GM18951 (cell line): ENCODE measurements around the gene MCF2L.

Source experiments
- POLR2A ChIP-seq: IDR thresholded peaks from 4 replicates; pipeline ENCODE4 v1.6.1; 2011; ENCODE audit warnings: mild to moderate bottlenecking; ENCODE audit not compliant: insufficient read length, insufficient read depth; ENCODE audit errors: extremely low read depth
- in situ Hi-C: fragments of 300-500 bp; cut with MboI; formaldehyde crosslinking; loops from one replicate; pipeline ENCODE4 v1.12.0; 2022; ENCODE audit warnings: low sequenced_read_pairs, mixed read lengths, inconsistent platforms; ENCODE audit not compliant: unreplicated experiment

The MCF2L gene

DNA sequence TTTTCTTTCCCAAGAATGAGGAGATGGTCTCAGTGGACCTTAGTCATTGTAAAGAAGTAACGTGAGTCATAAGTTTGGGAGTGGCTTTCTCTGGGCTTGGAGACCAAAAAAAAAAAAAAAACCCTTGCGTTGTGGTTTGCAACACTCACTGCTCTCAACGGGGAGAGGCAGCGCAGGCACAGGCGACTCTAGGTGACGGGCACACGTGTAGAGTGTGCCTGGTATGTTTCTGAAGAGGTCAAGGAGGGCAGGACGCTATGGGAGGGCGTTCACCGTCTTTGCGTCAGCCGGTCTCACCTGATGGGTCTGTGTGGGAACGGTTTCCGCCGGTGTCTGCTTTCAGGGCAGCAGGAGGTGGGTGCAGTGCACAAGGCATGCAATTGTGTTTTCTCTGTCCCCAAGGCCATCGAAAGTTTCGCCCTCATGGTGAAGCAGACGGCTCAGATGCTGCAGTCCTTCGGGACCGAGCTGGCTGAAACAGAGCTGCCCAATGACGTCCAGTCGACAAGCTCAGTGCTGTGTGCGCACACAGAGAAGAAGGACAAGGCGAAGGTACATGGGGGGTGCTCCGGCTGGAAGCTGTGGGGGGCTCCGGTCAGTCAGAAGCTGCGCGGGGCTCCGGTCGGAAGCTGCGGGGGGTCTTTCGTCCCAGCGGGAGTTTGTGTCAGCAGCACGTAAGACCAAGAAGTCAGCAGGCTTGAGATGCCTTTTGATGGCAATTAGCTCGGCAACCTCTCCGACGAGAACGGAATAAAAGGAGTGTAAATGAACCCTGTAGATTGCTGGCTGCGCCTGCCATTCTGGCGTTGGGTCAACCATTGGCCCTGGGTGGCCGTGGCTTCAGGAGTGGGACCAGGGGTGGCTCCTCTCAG, 95.8 kb downstream of the MCF2L start:
- in situ Hi-C loops = no loop called here

DNA sequence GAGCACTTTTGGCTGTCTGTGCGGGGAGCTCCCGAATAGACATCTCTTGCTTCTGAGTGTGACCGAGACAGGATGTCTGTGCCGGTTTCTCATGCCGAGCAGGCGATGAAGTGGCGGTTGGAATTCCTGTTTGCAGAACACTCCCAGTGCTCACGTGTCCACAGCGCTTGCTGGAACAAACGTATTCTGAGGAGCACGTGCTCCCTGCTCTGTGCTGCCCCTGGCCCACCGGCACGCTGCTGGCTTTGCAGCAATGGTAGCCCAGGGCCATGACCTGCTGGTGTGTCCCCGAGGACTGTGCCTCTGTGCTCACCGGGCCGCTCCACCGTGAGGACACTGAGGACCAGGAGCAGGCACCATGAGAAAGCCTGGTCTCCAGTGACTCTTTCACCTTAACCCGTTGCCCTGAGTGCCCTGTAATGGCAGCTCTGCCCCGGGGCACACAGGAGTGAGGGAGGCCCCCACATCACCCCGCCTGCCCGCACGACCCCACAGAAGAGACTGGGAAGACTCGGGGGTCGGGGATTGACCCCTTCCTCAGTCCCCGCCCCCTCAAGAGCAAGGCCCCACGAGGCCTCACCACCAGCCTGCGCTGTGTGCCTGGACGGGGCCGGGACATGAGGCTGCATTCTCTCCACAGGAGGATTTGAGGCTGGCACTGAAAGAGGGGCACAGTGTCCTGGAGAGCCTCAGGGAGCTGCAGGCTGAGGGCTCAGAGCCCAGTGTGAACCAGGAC, 96.6 kb downstream of the MCF2L start:
- TF ChIP-seq POLR2A = no peak
- in situ Hi-C loops = no loop called here

More for the DNA sequence above, 95.8 kb downstream of the MCF2L start:
- TF ChIP-seq POLR2A = no peak

DNA sequence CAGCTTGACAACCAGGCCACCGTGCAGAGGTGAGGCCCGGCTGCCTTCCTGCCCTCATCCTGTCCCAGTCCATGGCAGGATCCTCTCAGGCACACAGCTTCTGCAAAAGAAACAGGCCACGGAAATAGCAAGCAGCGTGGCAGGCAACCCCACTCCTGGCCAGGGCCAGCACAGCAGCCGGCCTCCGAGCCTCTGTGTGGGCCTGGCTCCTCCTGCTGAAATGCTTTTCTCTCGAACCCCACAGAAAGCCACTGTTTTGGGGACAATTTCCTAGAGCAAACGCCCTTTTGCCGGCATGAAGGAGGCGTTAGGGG, 97.1 kb downstream of the MCF2L start:
- in situ Hi-C loops = no loop called here
- no peak for TF ChIP-seq POLR2A

DNA sequence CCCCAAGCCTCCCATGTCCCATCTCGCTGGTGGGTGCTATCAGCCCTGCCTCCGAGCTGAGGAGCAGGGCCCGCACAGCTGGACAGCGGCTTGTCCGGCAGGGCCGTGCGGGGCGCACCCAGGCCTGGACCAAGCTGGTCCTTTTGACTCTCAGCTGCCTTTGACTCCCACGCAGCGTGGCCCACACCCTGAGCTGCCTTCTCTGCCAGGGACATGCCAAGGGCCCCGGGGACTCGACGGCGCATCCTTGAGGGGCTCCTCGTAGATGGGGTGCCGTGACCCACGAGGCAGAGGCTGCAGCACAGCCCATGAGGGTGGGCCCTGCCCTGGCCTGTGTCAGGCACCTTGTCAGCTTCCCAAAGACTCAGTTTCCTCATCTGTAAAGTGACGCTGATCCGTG, 97.7 kb downstream of the MCF2L start:
- in situ Hi-C loops = no loop called here
- TF ChIP-seq POLR2A = no peak

DNA sequence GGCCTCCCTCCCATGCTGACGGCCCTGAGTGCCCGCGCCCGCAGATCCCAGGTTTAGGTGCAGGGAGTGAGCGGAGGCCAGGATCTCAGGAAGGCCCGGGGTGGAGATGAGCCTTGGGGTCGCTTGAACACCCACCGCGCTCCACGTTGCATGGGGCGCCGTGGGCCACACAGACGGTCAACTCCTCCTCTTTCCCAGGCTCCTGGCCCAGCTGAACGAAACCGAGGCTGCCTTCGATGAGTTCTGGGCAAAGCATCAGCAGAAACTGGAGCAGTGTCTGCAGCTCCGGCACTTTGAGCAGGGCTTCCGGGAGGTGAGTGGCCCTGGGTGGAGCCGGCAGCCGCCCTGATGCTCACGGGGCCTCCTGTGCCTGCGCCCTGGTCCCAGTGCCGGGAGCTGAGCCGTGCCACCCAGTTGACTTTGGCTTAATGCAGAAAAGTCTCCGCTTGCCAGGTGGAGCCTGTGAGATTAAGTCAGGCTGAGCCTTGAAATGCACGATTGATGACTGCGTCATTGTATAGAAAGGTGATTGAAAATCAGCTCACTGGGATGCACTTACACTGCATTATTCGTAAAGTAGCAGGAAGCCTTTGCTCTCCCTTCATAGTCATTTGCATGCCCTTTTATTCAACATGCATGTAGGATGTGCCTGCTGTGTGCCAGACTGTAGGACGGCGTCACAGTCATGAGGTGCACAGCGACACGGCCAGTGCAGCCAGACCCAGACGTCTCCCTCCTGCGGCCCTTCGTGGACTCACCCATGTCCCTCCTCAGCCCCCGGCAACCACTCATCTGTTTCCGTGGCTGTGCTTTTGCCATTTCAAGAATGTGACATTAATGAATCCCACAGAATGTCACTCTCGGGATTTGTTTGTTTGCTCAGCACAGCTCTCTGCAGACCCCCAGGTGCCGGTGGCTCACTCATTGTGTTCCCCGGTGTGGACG, 101.1 kb downstream of the MCF2L start:
- TF ChIP-seq POLR2A = no peak
- in situ Hi-C loops = no loop called here

DNA sequence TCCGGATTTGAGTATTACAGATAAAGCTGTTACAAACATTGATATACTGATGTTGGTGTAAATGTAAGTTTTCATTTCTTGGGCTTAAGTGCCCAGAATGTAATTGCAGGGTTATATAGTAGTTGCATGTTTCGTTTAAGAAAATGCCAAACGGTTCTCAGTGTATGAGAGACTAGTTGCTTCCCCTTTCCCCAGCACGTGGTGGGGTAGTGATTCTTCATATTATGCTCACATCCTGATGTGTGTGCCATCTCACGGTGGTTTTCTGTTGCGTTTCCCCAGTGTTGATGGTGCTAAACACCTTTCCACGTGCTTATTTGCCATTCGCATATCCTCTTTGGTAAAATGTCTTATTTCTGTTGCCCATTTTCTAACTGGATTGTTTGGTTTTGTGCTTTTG, 101.8 kb downstream of the MCF2L start:
- in situ Hi-C loops = no loop called here
- no peak for TF ChIP-seq POLR2A

DNA sequence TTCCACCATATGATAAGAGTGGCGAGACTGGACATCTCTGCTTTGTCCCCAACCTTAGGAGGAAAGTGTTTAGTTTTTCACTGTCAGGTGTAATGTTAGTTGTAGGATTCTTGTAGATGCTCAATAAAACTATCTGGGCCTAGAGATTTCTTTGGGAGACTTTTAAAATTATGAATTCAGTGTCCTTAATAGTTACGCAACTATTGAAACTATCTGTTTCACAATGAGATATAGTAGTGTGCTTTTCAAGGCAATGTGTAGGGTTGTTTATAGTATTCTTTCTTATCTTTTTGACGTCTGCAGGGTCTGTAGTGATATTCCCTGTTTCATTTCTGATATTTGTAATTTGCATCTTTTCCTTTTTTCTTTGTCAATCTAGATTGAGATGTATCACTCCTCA, 103.4 kb downstream of the MCF2L start:
- in situ Hi-C loops = no loop called here
- no peak for TF ChIP-seq POLR2A

DNA sequence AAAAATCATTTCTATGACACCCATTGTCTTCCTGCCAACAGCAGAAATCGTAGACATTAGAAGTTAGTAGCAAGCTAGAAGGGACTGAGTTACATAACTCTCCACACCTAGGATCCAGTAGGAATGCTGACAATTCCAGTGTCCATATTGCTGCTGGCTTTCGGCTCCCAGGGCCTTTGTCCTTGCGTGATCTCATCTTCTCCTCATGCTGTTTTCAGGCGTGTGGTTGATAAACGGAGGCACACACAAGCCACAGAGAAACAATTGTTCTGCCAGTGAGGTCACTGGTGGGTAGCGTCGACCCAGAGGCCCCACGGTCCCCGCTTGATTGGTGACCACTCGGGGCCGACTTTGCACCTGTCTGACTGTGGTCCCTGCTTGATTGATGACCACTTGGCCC, 104.9 kb downstream of the MCF2L start:
- in situ Hi-C loops = no loop called here
- TF ChIP-seq POLR2A = no peak

DNA sequence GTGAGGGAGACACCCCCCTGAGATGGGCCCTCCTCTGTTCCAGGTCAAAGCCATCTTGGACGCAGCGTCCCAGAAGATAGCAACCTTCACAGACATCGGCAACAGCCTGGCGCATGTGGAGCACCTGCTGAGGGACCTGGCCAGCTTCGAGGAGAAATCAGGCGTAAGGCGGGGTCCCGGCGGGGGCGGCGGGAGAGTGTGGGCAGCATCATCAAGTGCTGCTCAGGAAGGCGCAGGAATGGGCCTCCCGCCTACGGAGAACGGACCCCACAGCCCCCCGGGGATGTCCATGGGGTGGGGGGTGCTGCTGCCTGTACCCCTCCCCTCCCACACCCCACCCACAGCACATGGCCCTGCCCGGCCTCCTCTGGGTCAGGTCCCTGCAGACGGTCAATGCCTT, 105.4 kb downstream of the MCF2L start:
- in situ Hi-C loops = no loop called here
- TF ChIP-seq POLR2A = no peak

DNA sequence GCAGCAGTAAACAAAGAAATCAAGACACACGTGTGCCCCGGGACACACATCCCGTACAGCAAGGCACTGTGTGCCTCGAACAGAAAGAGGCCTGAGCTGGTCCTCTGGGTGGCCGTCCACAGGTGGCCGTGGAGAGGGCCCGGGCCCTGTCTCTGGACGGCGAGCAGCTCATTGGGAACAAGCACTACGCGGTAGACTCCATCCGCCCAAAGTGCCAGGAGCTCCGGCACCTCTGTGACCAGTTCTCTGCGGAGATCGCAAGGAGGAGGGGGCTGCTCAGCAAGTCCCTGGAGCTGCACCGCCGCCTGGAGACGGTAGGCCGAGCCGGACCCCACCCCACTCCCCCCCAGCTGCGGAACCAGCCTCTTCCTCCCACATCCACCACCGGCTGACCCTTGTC, 105.9 kb downstream of the MCF2L start:
- TF ChIP-seq POLR2A = no peak
- in situ Hi-C loops = no loop called here

DNA sequence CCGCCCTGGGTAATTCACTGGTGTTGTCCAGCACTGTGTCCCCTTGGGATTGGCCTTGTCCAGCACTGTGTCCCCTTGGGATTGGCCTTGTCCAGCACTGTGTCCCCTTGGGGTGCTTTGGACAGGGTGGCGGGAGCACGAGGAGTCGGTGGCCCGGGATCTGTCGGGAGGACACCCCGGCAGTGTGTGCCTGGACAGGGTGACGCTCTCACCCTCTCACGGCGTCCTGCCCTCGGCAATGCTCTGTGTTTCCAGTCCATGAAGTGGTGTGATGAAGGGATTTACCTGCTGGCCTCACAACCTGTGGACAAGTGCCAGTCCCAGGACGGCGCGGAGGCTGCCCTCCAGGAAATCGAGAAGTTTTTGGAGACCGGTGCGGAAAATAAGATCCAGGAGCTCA, 106.7 kb downstream of the MCF2L start:
- TF ChIP-seq POLR2A = no peak
- in situ Hi-C loops = no loop called here

DNA sequence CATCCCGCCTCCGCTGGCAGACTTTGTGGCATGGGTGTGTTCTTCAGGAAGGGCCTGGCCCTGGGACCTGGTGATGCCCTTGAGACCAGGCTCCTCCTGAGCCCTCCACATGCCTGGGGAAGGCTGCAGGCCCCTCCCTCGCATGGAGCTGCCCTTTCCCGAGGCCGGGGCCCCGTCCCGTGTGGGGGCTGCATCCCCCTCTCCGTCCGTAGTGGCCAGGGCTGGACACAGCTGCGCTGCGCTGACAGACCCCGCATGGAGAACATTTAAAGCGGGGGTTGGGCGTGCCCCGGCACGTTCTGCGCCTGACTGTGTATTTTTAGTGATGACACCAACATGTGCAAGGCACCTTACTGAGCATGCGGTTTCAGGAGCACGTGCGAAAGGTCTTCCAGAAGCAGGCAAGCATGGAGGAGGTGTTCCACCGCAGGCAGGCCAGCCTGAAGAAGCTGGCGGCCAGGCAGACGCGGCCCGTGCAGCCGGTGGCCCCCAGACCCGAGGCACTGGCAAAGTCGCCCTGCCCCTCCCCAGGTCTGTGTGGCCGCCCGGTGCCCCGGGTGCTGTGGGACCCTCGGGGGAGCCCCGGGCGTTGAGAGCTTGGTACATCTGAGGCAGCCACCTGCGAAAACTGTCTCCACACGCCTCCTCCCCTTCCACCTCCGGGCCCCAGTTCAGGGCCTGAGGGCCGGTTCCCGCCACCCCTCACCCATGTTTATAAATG, 107.8 kb downstream of the MCF2L start:
- no peak for TF ChIP-seq POLR2A
- in situ Hi-C loops = no loop called here

DNA sequence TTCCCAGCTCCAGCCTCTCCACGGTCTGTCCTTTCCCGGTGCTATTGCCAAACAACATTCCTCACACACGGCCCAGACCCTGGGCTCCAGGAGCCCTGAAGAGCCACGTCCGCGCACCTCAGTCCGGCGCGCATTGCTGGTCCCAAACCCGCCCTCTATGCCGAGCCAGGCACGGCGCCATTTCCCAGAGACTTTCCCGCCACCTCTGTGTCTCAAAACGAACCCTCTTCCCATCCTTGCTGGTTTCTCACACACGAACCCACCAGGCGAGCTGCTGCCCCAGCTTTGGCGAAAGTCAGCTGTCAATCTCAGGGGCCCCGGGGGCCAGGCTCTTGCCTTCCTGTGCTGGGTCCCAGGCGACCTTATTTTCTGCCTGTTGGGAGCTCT, 108.5 kb downstream of the MCF2L start:
- in situ Hi-C loops = no loop called here

More for the DNA sequence above, 108.5 kb downstream of the MCF2L start:
- no peak for TF ChIP-seq POLR2A
